HG03159 (cell line): ENCODE data around the gene MRGPRG.
"Not testable (repeated sequence)": the region's sequence is repeated elsewhere in the genome, so short reads cannot be mapped to it uniquely, and the experiment has no call there.

Source experiments
- ATAC-seq: cut with Tn5 transposase; IDR thresholded peaks from one replicate; pipeline ENCODE4 v1.9.1; 2021; ENCODE audit warnings: mild to moderate bottlenecking, moderate library complexity; ENCODE audit not compliant: unreplicated experiment

MRGPRG gene, protein sequence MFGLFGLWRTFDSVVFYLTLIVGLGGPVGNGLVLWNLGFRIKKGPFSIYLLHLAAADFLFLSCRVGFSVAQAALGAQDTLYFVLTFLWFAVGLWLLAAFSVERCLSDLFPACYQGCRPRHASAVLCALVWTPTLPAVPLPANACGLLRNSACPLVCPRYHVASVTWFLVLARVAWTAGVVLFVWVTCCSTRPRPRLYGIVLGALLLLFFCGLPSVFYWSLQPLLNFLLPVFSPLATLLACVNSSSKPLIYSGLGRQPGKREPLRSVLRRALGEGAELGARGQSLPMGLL

DNA sequence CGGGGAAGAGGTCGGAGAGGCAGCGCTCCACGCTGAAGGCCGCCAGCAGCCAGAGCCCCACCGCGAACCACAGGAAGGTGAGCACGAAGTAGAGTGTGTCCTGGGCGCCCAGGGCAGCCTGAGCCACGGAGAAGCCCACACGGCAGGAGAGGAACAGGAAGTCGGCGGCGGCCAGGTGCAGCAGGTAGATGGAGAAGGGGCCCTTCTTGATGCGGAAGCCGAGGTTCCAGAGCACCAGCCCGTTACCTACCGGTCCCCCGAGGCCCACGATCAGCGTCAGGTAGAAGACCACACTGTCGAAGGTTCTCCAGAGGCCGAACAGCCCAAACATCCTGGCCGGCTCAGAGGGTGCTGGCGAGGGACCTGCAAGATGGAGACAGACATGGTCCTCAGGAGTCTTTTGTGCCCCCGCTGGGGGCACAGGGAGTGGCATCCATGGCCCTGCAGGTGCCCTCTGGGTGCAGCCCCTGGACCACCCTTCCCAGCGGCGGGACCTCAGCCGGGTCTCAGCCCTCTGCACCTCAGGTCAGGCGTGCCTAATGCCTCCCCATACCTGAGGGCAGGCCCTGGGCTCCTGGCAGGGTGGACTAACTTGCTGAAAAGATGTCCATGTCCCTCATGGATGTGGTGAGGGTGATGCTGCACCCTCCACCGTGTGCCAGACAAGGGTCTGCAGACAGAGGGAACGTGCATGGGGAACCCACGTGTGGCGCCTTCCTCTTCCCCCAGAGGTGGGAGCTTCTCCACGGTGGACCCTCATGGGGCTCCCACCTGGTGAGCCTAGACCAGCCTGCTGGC lies at the start of gene MRGPRG:
Gene MRGPRG (minus strand): TSS at position 331 of the 798 bp plus-strand sequence. CDS start 0 bp downstream, at position 331.
- no peak for ATAC-seq

DNA sequence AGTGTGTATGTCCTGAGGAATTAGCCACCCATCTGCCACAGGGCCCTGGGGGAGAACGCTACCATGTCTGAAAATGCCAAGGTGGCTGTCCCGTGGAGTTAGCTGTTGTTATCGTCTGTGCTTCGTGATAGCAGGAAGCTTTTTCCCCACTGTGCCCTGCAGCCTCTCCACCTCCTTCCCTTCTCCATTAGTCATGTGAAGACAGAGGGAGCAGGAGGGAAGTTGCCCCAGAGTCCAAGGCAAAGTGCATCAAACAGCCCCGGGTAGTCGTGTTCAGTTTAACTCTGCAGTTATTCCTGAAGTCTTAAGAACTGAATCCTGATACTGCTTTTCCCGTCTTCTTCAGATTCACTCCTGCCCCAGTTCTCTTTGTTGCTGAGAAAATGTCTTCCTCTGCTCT lies 43.9 kb upstream of the MRGPRG start:
- ATAC-seq = not testable (repeated sequence)

DNA sequence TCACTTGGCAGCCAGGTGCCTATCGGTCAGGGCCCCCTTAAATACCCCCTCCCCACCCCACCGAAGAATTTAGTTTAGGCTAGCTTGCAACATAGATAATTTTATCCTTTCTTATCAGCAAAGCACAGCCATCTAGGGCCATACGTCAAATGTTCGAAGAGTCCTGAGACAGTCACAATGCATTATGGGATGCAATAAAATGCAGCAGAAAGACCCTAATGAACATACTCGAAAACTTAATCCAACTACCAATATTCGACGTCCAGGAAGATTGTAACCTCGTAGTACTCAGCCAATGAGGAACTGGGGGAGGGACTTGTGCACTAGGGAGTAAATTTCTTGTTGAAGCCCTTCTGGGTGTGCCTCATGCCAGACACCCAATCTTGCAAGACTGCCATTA lies 43.2 kb upstream of the MRGPRG start:
- not testable (repeated sequence) for ATAC-seq

DNA sequence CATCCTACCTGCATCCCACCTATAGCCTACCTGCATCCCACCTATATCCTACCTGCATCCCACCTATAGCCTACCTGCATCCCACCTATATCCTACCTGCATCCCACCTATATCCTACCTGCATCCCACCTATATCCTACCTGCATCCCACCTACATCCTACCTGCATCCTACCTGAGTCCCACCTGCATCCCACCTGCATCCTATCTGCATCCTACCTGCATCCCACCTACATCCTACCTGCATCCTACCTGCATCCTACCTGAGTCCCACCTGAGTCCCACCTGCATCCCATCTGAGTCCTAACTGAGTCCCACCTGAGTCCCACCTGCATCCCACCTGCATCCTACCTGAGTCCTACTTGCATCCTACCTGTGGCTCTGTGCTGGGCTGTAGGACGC lies 38.9 kb upstream of the MRGPRG start:
- ATAC-seq = not testable (repeated sequence)

DNA sequence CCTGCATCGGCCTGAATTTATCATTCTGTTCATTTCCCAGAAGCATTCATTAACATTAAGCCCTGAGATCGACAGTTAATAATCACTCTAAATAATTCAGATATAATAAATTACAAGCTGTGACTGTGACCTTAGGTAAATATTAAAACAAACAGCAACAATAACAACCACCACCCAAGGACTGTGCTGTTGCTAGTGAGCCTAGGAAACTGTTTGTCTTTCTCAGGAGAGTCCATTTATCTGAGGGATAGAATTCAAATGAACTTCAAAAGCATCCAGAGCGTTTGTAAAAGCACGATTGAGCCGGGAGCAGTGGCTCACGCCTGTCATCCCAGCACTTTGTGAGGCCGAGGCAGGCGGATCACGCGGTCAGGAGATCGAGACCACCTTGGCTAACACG lies 36.6 kb upstream of the MRGPRG start:
- not testable (repeated sequence) for ATAC-seq

DNA sequence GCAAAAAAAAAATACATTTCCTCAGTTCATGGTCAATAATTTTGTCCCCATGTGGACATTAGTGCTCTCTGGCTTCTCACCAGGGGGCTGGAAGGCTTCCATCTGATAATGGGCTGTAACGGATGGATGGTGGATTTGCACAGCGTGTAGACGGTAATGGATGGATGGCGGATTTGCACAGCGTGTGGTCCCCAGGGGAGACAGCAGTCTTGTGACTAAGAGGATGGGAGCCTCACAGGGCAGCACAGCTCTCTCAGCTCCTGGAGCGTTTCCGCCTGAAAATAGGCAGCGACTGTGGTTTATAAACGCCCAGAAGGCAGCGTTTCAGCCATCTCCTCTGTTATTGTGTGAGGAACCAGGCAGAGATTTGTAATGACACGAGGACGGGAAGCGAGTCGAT lies 36.2 kb upstream of the MRGPRG start:
- ATAC-seq = not testable (repeated sequence)

DNA sequence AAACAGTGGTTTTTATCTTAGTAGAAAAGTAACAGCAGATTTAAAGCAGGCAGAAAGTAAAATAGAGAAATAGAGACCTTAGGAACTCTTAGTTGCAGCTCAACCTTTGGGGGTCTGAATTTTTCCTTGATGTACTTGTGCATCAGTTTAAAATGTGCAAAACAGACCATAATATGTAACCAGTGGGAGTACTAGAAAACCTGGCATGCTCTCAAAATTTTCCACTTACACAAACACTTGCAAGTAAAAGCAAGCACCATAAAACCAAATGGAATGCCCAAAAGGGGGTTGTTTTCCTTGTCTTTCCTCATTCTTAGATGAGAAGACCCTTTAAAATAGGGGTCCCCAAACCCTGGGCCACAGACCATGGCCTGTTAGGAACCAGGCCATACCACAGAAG lies 26.5 kb upstream of the MRGPRG start:
- no peak for ATAC-seq

DNA sequence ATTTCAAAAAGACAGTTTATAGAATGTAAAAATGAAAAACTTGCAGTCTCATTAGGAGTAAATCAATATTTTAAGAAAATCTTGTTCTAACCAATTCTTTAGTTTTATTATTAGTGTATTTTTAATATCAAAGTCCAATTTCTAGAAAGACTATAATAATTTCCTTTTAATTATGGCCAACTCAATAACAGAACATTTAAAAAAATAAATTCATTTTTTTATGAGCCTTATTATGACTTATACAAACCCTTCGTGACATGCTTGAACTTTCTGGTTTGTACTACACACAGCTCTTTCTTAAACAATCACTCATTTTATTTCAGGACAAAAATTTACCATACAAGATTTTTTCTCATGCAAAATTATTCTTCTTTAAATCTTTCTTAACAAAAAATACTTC lies 25.3 kb upstream of the MRGPRG start:
- no peak for ATAC-seq

DNA sequence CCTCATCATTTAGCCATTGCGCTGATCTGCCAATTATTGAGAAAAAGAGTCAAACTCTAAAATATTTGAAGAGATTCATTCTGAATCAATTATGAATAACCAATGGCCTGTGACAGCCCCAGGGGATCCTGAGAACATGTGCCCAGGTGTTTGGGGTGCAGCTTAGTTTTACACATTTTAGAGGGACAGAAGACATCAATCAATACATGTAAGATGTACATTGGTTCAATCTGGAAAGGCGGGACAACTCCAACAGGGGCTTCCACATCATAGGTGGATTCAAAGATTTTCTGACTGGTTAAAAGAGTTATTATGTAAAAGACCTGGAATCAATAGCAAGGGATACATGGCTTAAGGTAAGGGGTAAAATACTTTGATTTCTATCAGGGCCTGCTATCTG lies 18.5 kb upstream of the MRGPRG start:
- ATAC-seq = no peak

DNA sequence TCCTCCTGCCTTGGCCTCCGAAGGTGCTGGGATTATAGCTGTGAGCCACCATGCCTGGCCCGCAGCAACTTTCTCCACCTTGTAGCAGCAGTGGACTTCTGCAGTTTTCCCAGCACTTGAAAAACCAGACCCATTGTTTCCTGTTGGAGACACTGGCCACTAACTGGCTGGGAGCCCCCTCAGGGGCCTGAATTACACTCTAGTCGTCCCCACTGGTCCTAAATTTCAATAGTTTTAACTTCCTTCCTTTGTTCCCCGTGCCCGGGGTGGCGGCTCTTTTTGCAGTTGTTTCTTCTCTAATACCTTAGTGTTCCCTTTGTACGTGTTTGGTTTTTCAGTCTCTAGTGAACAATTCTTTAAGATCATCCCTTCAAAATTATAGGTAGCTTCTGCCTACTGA lies 16.2 kb upstream of the MRGPRG start:
- no peak for ATAC-seq

DNA sequence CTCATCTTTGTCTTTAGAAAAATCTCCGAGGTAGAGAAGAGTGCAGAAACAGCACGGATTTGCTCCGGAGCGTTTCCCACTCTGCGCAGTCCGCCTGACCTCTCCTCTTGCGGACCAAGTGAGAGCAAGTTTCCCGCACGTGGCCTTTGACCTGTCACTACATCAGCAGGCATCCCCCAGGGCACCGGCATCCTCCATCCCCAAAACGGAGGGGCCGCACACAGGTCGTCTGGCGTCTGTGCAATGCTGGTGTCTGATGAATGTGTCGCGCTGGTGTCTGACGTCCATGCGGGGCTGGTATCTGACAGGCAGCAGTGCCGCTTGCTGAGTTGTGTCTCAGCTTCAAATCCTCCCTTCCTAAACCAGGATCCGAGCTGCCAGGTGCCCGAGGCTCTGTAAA lies 14.3 kb upstream of the MRGPRG start:
- ATAC-seq = no peak

DNA sequence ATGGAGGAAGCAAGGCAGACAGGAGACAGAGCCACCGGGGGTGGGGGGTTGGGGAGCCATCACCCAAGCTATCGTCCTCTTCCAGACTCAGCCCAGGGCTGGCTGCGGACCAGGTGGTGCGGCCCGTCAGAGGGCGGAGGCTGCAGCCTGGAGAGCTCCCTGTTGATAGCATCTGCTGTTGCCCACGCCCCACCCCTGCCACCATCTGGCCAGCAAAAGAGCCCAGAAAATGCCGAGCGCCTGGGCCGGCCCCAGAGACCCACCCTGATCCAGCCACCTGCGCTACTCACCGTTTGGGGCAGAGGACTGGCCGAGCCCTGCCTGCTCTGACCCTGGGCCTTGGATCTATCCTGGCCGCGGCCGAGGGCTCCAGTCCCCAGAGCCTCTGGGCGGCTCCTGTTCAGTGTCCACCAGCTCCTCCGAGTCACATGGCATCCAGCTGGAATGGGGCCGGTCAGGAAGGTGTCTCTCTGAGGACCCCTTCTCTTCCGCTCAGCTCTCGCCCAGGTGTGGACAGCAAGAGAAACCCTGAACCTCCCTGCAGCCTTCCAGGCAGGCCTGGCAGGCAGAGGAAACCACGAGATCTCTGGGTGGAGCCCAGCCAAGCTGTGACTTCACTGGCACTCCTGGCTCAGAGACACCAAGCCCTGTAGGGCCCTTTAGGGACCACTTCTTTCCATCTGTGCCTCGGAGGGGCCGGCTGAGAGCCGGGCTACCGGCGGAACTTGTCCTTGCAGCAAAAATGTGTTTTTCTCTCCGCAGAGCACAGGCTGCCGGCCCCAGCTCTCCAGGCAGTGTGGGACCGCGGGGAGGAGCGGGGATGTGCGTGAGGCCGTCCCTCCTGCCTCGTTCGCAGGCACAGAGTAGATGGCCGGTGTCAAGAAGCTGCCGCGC lies 13.5 kb upstream of the MRGPRG start, which contains the start of gene MRGPRE:
Gene MRGPRE (minus strand): TSS at position 567 of the 894 bp plus-strand sequence. CDS start 3,618 bp downstream, outside the sequence.
- ATAC-seq = no peak

DNA sequence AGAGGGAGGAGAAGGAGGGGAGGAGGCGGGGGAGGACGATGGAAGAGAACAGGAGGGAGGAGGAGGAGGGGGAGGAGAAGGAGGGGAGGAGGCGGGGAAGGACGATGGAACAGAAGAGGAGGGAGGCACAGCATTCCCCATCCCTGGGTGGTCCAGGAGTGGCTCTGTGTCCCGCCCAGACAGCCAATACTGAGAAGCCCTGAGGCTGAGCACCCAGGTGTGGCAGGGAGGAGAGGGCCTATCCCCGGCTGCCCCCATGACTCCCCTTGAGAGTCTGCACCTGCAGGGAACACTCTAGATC lies 12.9 kb upstream of the MRGPRG start:
- ATAC-seq = no peak

DNA sequence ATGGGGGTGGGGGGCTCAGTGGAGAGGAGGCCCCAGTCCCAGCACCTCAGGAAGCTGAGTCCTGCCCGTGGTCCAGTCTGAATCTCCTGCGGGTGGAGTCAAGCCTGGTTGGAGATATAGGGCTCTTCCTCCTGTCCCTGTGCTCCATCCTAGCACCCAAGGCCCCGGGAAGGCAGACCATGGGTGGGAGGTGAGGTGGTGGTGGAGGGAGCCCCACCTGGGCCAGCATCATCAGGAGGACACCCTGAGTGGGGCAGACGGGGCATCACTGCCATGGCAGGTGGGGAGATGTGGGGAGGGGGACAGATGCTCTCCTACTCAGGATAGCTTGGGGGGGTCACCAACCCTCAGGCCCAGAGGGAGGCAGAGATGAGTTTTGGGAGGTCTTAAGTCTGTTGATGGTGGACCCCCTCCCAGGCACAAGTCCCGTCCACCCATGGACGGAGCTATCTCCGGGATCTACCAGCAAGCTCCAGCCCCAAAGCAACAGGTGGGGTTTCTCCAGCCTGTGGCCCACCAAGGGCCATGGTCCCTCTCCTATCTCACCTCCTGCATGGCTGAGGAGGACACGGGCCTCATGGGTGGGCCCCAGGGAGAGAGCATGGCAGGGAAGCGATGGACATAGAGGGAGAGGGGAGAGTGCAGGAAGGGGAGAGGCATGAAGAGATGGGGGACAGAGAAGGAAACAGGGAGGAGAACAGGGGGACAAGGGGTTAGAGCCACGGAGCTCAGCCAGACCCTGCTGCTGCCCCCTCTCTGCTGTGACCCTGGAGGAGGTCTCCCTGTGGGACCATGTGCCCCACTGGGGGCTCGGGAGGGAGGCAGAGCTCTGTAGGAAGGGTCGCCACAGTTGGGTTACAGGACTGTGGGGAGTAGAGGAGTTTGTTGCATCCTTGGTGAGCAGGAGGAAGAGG lies 12.3 kb upstream of the MRGPRG start:
- no peak for ATAC-seq

DNA sequence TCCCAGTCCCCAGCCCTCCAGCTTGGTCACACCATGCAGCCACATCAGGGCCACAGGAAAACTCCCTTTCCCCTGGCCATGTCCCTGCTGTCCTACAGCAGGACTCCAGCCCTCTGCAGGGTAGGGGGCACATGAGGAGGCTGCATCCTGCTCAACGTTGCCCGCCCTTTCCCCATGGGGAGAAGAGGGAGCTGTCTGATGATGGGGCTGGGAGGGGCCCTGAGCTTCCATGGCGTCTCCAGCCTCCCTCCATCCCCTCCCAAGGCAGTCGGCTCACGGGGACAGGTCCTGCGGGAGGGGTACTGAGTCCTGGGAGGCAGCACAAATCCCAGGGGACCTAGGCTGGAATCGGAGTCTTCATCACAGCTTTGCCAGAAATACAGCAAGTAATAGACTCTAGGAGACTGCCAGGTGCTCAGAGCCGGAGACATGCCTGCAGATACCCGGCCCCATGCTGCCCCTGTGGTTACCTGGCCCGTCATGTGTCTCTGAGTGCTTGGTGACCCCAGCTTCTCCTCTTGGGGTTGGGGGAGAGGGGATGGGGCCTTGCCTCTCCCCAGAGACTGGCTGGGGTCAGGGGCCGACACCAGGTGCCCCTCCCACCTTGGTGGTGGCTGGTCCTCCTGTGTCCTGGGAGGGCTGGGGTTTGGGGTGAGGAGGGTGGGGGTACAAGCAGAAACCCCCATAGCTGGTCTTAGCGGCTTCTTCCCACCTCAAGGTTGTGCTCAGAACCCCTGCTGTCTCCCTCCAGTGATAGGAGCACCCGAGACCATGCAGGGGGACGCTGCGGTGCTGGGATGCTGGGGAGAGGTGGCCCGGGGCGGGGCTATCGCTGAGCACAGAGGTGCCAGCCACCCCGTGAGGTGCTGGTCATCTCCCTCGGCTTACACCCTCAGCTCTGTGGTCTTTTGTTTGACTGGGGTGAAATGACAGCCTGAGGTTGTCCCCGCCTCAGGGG lies 11.3 kb upstream of the MRGPRG start:
- ATAC-seq = no peak

DNA sequence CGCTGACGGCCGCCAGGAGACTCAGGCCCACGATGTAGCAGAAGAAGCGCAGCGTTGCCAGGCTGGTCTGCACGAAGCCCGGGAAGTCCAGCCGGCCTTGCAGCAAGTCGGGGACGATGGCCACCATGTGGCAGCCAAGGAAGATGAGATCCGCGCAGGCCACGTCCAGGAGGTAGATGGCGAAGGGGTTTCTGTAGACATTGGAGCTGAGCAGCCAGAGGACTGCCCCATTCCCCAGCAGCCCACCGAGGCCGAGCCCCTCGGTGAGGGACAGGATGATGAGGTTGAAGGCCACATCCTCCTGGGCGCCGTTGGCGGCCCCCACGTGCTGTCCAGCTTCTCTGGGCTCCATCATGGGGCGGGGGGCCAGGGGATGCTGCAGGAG lies 9.8 kb upstream of the MRGPRG start:
- no peak for ATAC-seq

DNA sequence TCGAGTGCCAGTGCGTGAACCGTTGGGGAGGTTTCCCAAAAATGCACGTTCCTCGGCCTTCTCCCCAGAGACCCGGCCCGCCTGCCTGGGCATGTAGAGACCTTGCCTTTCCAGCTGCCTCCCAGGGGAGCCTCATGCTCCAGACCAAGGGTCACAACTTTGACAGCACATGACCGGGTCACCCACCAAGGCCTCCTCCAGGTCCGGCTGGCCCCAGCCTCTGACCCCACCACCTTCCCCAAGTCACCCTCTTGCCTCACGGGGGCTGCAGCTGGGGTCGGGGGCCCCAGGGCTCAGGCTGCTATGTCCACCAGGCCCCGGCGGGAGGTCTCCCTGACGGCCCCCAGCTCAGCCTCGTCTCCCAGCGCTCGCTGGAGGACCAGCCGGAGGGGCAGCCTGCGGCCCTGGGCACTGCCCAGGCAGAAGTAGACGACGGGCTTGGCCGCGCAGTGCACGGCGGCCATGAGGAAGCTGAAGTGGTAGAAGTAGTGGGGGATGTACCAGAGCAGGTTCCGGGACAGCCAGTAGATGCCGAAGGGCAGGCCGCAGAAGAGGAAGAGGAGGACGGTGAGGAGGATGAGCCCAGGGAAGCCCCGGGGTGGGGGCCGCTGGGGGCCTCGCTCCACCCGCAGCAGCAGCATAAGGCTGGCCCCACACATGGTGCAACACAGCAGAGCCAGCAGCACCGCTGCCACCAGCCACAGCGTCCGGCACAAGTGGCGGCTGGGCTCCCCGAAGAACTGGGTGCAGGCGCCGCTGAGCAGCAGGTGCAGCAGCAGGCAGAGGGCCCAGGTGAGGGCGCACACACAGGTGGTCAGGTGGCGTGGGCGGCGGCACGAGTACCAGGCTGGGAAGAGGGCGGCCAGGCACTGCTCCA lies 9.2 kb upstream of the MRGPRG start:
- no peak for ATAC-seq

DNA sequence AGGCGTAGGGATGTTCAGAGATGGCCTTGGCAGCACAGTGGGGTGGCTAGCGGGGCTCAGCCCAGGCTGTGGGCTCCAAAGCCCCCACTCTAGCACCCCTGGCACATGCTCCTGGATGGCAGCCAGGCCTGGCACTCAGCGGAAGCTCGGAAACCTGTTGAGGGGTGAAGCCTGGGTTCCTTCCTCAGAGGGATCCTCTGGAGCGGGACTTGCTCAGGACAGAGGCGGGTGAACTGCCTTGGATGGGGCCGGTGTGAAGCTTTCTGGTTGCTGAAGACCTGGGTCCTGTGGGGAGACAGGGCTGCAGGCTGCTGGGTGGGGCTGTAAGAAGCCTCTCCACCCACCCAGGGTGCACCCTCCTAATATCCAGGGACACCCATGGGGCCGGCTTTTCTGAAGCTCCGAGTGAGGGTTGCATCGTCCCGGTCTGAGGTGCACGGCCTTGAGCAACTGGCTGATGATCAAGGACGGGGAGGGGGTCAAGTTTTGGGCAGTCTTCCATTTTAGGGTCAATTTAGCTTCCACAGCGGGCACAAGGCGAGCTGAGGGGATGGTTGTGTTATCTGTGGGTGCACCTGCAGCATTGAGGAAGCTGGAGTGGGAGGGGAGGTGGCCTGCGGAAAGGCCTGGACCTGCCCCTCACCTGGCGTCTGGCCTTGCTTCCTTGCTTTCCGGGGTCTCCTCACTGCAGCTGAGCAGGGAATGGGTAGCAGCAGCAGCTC lies 8.4 kb upstream of the MRGPRG start:
- ATAC-seq = no peak
